ENCODE measurements around the gene HAUS6.

DNA sequence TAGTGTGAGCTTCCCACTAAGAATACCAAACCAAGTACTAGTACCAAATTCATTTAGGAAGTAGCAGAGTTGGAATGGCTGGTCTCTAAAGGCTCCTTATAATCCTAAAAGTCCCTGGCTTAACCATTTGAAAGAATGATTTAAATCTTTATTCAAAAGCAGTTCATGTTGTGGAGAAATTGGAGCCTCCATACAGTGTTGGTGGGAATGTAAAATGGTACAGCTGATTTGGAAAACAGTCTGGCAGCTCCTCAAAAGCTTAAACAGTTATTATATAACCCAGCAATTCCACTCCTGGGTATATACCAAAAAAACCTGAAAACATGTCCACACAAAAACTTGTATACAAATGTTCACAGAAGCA, 21.7 kb upstream of the HAUS6 start:
- TF ChIP-seq, protein P1, sequence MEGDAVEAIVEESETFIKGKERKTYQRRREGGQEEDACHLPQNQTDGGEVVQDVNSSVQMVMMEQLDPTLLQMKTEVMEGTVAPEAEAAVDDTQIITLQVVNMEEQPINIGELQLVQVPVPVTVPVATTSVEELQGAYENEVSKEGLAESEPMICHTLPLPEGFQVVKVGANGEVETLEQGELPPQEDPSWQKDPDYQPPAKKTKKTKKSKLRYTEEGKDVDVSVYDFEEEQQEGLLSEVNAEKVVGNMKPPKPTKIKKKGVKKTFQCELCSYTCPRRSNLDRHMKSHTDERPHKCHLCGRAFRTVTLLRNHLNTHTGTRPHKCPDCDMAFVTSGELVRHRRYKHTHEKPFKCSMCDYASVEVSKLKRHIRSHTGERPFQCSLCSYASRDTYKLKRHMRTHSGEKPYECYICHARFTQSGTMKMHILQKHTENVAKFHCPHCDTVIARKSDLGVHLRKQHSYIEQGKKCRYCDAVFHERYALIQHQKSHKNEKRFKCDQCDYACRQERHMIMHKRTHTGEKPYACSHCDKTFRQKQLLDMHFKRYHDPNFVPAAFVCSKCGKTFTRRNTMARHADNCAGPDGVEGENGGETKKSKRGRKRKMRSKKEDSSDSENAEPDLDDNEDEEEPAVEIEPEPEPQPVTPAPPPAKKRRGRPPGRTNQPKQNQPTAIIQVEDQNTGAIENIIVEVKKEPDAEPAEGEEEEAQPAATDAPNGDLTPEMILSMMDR (IDR thresholded peaks at IDR 0.05; ENCODE audit: low read depth, low read length, poor library complexity, severe bottlenecking) = no peak
- no peak for TF ChIP-seq EZH2phosphoT487 (IDR thresholded peaks at IDR 0.05; ENCODE audit: borderline replicate concordance, low read length)
